Lower leg skin (tissue), 3 donors: ENCODE results near the gene PEX14.

ENCODE experiments used
- POLR2A ChIP-seq, 2 donors: fragments of 450-650 bp; IDR thresholded peaks; one replicate each; pipeline ENCODE4 v1.6.1; 2016 to 2017; ENCODE audit warnings: antibody characterized with exemption in 2 of 2, mild to moderate bottlenecking in 1 of 2, moderate library complexity in 1 of 2
- TF ChIP-seq, protein P1 (sequence below), 3 donors: fragments of 450-650 bp; IDR thresholded peaks; one replicate each; pipeline ENCODE4 v1.5.1; 2016; ENCODE audit warnings: antibody characterized with exemption in 3 of 3, mild to moderate bottlenecking in 3 of 3, moderate library complexity in 2 of 3

DNA sequence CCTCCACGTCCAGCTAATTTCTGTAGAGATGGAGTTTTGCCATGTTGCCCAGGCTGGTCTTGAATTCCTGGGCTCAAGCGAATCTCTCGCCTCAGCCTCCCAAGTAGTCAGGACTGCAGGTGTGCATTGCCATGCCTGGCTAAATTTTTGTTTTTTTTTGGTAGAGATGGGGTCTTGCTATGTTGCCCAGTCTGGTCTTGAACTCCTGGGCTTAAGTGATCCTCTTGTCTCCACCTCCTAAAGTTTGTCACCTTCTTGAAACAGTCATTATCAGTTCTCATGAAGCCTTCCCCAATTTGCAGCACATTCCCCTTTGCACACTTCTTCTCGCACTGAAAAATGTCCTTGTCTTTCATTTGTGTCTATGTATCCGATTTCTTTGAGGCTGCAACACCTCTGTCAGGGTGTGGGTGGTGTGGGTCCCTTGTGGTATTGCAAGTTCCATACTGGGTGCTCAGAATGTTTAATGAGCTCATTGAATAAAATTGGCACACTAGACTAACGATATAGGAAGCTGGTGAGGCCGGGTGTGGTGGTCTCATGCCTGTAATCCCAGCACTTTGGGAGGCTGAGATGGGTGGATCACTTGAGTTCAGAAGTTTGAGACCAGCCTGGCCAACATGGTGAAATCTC is 27.8 kb upstream of the PEX14 start:
- TF ChIP-seq POLR2A (IDR thresholded peaks at IDR 0.05), result no peak
- TF ChIP-seq, protein P1, sequence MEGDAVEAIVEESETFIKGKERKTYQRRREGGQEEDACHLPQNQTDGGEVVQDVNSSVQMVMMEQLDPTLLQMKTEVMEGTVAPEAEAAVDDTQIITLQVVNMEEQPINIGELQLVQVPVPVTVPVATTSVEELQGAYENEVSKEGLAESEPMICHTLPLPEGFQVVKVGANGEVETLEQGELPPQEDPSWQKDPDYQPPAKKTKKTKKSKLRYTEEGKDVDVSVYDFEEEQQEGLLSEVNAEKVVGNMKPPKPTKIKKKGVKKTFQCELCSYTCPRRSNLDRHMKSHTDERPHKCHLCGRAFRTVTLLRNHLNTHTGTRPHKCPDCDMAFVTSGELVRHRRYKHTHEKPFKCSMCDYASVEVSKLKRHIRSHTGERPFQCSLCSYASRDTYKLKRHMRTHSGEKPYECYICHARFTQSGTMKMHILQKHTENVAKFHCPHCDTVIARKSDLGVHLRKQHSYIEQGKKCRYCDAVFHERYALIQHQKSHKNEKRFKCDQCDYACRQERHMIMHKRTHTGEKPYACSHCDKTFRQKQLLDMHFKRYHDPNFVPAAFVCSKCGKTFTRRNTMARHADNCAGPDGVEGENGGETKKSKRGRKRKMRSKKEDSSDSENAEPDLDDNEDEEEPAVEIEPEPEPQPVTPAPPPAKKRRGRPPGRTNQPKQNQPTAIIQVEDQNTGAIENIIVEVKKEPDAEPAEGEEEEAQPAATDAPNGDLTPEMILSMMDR (IDR thresholded peaks at IDR 0.05), result no peak
